H9 (cell line): Measurements from ENCODE around the gene SGIP1. TPM values are rescaled to one million over a fixed set of nuclear protein-coding genes. Genes with fewer than 3 reads are reported as not detected.
"Not testable (repeated sequence)": the region's sequence is repeated elsewhere in the genome, so short reads cannot be mapped to it uniquely, and the experiment has no call there.

Source experiments
- DNase-seq: peaks from one replicate; pipeline ENCODE4 v3.0.0-alpha.2; 2017
- H2AFZ ChIP-seq: one replicate; pipeline ENCODE4 v1.6.1; 2013; ENCODE audit warnings: mild to moderate bottlenecking, low read length, control low read depth, moderate library complexity
- H2AK5ac ChIP-seq: 2 replicates; pipeline ENCODE4 v1.6.1; 2013; ENCODE audit warnings: low read length, control low read depth, mixed read lengths; ENCODE audit not compliant: insufficient read length
- H2BK120ac ChIP-seq: one replicate; pipeline ENCODE4 v1.6.1; 2013; ENCODE audit warnings: low read depth, mild to moderate bottlenecking, low read length, control low read depth, inconsistent platforms; ENCODE audit not compliant: poor library complexity, severe bottlenecking
- H2BK12ac ChIP-seq: 2 replicates; pipeline ENCODE4 v1.6.1; 2013; ENCODE audit warnings: low read length, control low read depth, mixed read lengths, low read depth; ENCODE audit not compliant: insufficient read length
- H2BK15ac ChIP-seq: 2 replicates; pipeline ENCODE4 v1.6.1; 2013; ENCODE audit warnings: low read depth, low read length, control low read depth
- H2BK20ac ChIP-seq: one replicate; pipeline ENCODE4 v1.6.1; 2013; ENCODE audit warnings: low read depth, mild to moderate bottlenecking, low read length, control low read depth, inconsistent platforms; ENCODE audit not compliant: poor library complexity, severe bottlenecking
- H2BK5ac ChIP-seq: 2 replicates; pipeline ENCODE4 v1.6.1; 2013; ENCODE audit warnings: low read length, control low read depth, mixed read lengths; ENCODE audit not compliant: insufficient read length
- H3K14ac ChIP-seq: 2 replicates; pipeline ENCODE4 v1.6.1; 2013; ENCODE audit warnings: low read length, control low read depth; ENCODE audit not compliant: insufficient read depth
- H3K18ac ChIP-seq: 2 replicates; pipeline ENCODE4 v1.6.1; 2013; ENCODE audit warnings: low read depth, mild to moderate bottlenecking, mixed read lengths, low read length, control low read depth; ENCODE audit not compliant: insufficient read length
- H3K23ac ChIP-seq: 2 replicates; pipeline ENCODE4 v1.6.1; 2013; ENCODE audit warnings: low read length, control low read depth, mixed read lengths, low read depth; ENCODE audit not compliant: insufficient read length
- H3K23me2 ChIP-seq: 2 replicates; pipeline ENCODE4 v1.6.1; 2013; ENCODE audit warnings: low read depth, mild to moderate bottlenecking, mixed read lengths, low read length, control low read depth; ENCODE audit not compliant: insufficient read length, poor library complexity, severe bottlenecking
- H3K27ac ChIP-seq: 2 replicates; pipeline ENCODE4 v1.5.1; 2013; ENCODE audit warnings: low read length, control low read depth, mixed read lengths, low read depth; ENCODE audit not compliant: insufficient read length
- H3K27me3 ChIP-seq: 2 replicates; pipeline ENCODE4 v1.6.1; 2013; ENCODE audit warnings: low read length, control low read depth, inconsistent platforms; ENCODE audit not compliant: insufficient read depth
- H3K4ac ChIP-seq: 2 replicates; pipeline ENCODE4 v1.6.1; 2013; ENCODE audit warnings: low read depth, mild to moderate bottlenecking, control low read depth, inconsistent platforms, low read length, moderate library complexity
- H3K4me1 ChIP-seq: 2 replicates; pipeline ENCODE4 v1.6.1; 2013; ENCODE audit warnings: low read length, control low read depth, inconsistent platforms; ENCODE audit not compliant: insufficient read depth
- H3K4me2 ChIP-seq: 2 replicates; pipeline ENCODE4 v1.6.1; 2013; ENCODE audit warnings: low read length, control low read depth, mixed read lengths; ENCODE audit not compliant: insufficient read length, insufficient read depth
- H3K56ac ChIP-seq: 2 replicates; pipeline ENCODE4 v1.6.1; 2013; ENCODE audit warnings: low read depth, mild to moderate bottlenecking, mixed read lengths, low read length, control low read depth; ENCODE audit not compliant: insufficient read length
- H3K79me1 ChIP-seq: 2 replicates; pipeline ENCODE4 v1.6.1; 2013; ENCODE audit warnings: low read depth, mild to moderate bottlenecking, moderate library complexity, low read length, control low read depth, inconsistent platforms; ENCODE audit not compliant: insufficient read depth, poor library complexity, severe bottlenecking
- H3K79me2 ChIP-seq: 2 replicates; pipeline ENCODE4 v1.6.1; 2013; ENCODE audit warnings: low read length, control low read depth, inconsistent platforms; ENCODE audit not compliant: insufficient read depth
- H3K9ac ChIP-seq: 2 replicates; pipeline ENCODE4 v1.6.1; 2013; ENCODE audit warnings: low read length, control low read depth, mixed read lengths; ENCODE audit not compliant: insufficient read length; ENCODE audit errors: extremely low read depth
- H3K9me3 ChIP-seq: one replicate; pipeline ENCODE4 v1.6.1; 2013; ENCODE audit warnings: low read depth, low read length, inconsistent platforms; ENCODE audit not compliant: control insufficient read depth
- H3T11ph ChIP-seq: one replicate; pipeline ENCODE4 v1.6.1; 2013; ENCODE audit warnings: mild to moderate bottlenecking, low read length, control low read depth, inconsistent platforms
- H4K20me1 ChIP-seq: one replicate; pipeline ENCODE4 v1.6.1; 2013; ENCODE audit not compliant: control insufficient read depth, insufficient read length, insufficient read depth
- H4K5ac ChIP-seq: 2 replicates; pipeline ENCODE4 v1.6.1; 2013; ENCODE audit warnings: low read depth, mild to moderate bottlenecking, mixed read lengths, low read length, control low read depth; ENCODE audit not compliant: insufficient read length
- H4K8ac ChIP-seq: replicated peaks from 2 replicates; pipeline ENCODE4 v1.6.1; 2013; ENCODE audit warnings: low read length, control low read depth, mixed read lengths, low read depth; ENCODE audit not compliant: insufficient read length
- H4K91ac ChIP-seq: 2 replicates; pipeline ENCODE4 v1.6.1; 2013; ENCODE audit warnings: low read depth, mild to moderate bottlenecking, moderate library complexity, mixed read lengths, low read length, control low read depth; ENCODE audit not compliant: insufficient read length
- H3K27ac Mint-ChIP-seq, 3 experiments: 2 replicates in 2 of 3; 3 replicates in 1 of 3; pipeline ENCODE4 v1.8.0; 2020 to 2021; ENCODE audit warnings: mixed read lengths in 3 of 3, mild to moderate bottlenecking in 1 of 3, moderate library complexity in 1 of 3
- H3K27me3 Mint-ChIP-seq: 2 replicates; pipeline ENCODE4 v1.8.0; 2021; ENCODE audit warnings: low read depth, mild to moderate bottlenecking, moderate library complexity, mixed read lengths
- H3K36me3 Mint-ChIP-seq, 3 experiments: 2 replicates in 2 of 3; 3 replicates in 1 of 3; pipeline ENCODE4 v1.8.0; 2020 to 2021; ENCODE audit warnings: low read depth in 3 of 3, mixed read lengths in 3 of 3; ENCODE audit not compliant: insufficient read depth in 1 of 3
- H3K4me1 Mint-ChIP-seq, 2 experiments: 2 replicates each; pipeline ENCODE4 v1.8.0; 2020; ENCODE audit warnings: mixed read lengths in 2 of 2
- H3K4me3 Mint-ChIP-seq, 2 experiments: 2 replicates in 1 of 2; 3 replicates in 1 of 2; pipeline ENCODE4 v1.8.0; 2020 to 2021; ENCODE audit warnings: mild to moderate bottlenecking in 2 of 2, mixed read lengths in 2 of 2, moderate library complexity in 1 of 2
- H3K9me3 Mint-ChIP-seq, 2 experiments: 2 replicates in 1 of 2; 3 replicates in 1 of 2; pipeline ENCODE4 v1.8.0; 2020; ENCODE audit warnings: mild to moderate bottlenecking in 2 of 2, mixed read lengths in 2 of 2, moderate library complexity in 1 of 2
- WGBS: extraction: QIAGEN DNeasy Blood & Tissue Kit; methylation state at CpG from one replicate; pipeline ENCODE4 v1.1.7; 2013; ENCODE audit warnings: missing lambda C conversion rate, low lambda C conversion rate, mixed read lengths; ENCODE audit not compliant: insufficient read length; ENCODE audit errors: extremely low coverage; 5-methylcytosine and 5-hydroxymethylcytosine counted together
- total RNA-seq: library from RNA; stranded (reverse); gene quantifications from 2 replicates; pipeline ENCODE4 v1.2.1, GENCODE V29; 2021
- TF ChIP-seq, protein P1 (sequence below): fragments of 200-600 bp; sonication (generic); conservative IDR thresholded peaks from 3 replicates; pipeline ENCODE4 v1.8.0; 2021; ENCODE audit warnings: antibody characterized with exemption, mild to moderate bottlenecking

SGIP1 gene
- total RNA-seq, 1 experiment from 2014 or later: 1.5 TPM

DNA sequence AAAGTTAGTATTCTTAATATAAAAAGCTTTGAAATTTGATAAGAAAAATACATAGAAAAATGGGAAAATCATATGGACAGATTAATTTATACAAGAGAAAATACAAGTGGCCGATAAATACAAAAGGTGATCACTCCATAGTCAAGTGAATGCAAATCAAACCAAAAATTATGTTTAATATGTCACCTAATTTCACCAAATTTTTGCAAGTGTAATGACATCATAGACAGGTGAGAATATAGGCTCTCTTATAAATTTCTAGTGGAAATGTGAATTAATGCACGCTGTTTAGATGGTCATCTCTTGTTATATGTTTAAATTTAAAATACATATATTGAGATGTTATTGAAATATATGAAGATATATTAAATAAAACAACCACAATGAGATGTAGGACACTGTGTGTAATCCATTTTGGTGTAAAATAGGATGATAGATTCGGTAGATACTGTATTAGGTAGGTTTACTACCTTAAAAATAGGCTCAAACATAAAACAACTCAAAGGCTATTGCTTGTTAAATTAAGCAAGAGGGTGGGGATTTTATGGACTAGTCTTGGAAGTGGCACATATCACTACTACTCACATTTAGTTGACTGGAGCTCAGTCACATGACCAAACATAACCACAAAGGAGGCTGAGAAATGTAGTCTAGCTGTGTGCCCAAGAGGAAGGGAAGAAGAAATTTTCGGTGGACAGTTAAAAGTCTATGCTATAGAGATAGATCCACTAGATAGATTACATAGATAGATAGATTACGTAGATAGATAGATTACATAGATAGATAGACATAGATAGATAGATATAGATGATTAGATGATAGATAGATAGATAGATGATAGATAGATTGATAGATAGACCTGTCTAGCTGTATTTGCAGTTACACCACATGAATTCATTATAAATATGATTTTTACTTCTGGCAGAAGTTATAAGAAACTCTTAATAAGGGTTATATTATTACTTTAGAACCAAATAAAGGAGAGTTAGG, 258.0 kb downstream of the SGIP1 start:
- no peak overlapping the region for H2BK20ac ChIP-seq
- no peak overlapping the region for H3K18ac ChIP-seq
- no peak overlapping the region for H2BK5ac ChIP-seq
- no peak overlapping the region for H2BK12ac ChIP-seq
- no peak overlapping the region for H4K91ac ChIP-seq
- H2BK120ac ChIP-seq: no peak overlapping the region
- H3K79me2 ChIP-seq: no peaks in the 10 kb centered on the region
- no peaks in the 10 kb centered on the region for H3K27me3 ChIP-seq
- Mint-ChIP-seq H3K27ac (no peak overlapping the region), H3K36me3 (no peaks in the 10 kb centered on the region), H3K9me3 (no peaks in the 10 kb centered on the region), H3K4me1 (peaks cover 0 to 12% of the 10 kb centered on the region in 2 experiments), H3K27me3 (no peaks in the 10 kb centered on the region), H3K4me3 (no peak overlapping the region)
- H3K4ac ChIP-seq: no peak overlapping the region
- no peak overlapping the region for H3K23ac ChIP-seq
- no peak overlapping the region for H4K5ac ChIP-seq
- no peaks in the 10 kb centered on the region for H3K9me3 ChIP-seq
- no peaks in the 10 kb centered on the region for H3K23me2 ChIP-seq
- H3K14ac ChIP-seq: no peak overlapping the region
- H2AK5ac ChIP-seq: no peak overlapping the region
- no peaks in the 10 kb centered on the region for H4K20me1 ChIP-seq
- no peak for DNase-seq
- H3K4me2 ChIP-seq: no peak overlapping the region
- no peak overlapping the region for H3T11ph ChIP-seq
- H3K4me1 ChIP-seq: no peaks in the 10 kb centered on the region
- no peak overlapping the region for H3K9ac ChIP-seq
- no CpG with 5 or more reads among the region's 5 CpGs for WGBS
- TF ChIP-seq, protein P1, sequence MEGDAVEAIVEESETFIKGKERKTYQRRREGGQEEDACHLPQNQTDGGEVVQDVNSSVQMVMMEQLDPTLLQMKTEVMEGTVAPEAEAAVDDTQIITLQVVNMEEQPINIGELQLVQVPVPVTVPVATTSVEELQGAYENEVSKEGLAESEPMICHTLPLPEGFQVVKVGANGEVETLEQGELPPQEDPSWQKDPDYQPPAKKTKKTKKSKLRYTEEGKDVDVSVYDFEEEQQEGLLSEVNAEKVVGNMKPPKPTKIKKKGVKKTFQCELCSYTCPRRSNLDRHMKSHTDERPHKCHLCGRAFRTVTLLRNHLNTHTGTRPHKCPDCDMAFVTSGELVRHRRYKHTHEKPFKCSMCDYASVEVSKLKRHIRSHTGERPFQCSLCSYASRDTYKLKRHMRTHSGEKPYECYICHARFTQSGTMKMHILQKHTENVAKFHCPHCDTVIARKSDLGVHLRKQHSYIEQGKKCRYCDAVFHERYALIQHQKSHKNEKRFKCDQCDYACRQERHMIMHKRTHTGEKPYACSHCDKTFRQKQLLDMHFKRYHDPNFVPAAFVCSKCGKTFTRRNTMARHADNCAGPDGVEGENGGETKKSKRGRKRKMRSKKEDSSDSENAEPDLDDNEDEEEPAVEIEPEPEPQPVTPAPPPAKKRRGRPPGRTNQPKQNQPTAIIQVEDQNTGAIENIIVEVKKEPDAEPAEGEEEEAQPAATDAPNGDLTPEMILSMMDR: no peak
- no peak overlapping the region for H4K8ac ChIP-seq
- no peak overlapping the region for H2BK15ac ChIP-seq
- H3K27ac ChIP-seq: no peak overlapping the region
- H3K56ac ChIP-seq: no peak overlapping the region
- no peaks in the 10 kb centered on the region for H3K79me1 ChIP-seq
- no peak overlapping the region for H2AFZ ChIP-seq

DNA sequence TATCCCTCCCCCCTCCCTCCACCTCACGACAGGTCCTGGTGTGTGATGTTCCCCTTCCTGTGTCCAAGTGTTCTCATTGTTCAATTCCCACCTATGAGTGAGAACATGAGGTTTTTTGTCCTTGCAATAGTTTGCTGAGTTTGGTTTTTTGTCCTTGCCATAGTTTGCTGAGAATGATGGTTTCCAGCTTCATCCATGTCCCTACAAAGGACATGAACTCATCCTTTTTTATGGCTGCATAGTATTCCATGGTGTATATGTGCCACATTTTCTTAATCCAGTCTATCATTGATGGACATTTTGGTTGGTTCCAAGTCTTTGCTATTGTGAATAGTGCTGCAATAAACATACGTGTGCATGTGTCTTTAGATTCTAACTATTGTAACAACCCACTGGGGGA, 261.9 kb downstream of the SGIP1 start:
- not testable (repeated sequence) for H3K79me2 ChIP-seq, H3K27me3 Mint-ChIP-seq, H2BK20ac ChIP-seq, H4K5ac ChIP-seq, H2BK5ac ChIP-seq, H3K4ac ChIP-seq, H3K9ac ChIP-seq, H3K36me3 Mint-ChIP-seq, H2AFZ ChIP-seq, DNase-seq, H2BK12ac ChIP-seq, H3K14ac ChIP-seq, H3K4me1 ChIP-seq, H3K27ac Mint-ChIP-seq, H3K79me1 ChIP-seq, H3K56ac ChIP-seq, H3K9me3 ChIP-seq, H3K4me1 Mint-ChIP-seq, H3K4me2 ChIP-seq, H3T11ph ChIP-seq, H3K18ac ChIP-seq, H3K4me3 Mint-ChIP-seq, H3K27ac ChIP-seq, H4K8ac ChIP-seq, H2BK15ac ChIP-seq, H4K91ac ChIP-seq, H2AK5ac ChIP-seq, H3K23ac ChIP-seq, H4K20me1 ChIP-seq, H3K9me3 Mint-ChIP-seq, H3K27me3 ChIP-seq, H3K23me2 ChIP-seq, H2BK120ac ChIP-seq
- WGBS: no CpG with 5 or more reads among the region's 2 CpGs
